Activated B cell treated with CpG ODN at 0.5 μM for 24 hours (primary cell): ENCODE data around the gene RPS15. TPM values are rescaled to one million over a fixed set of nuclear protein-coding genes. Genes with fewer than 3 reads are reported as not detected.

ENCODE experiments used
- ATAC-seq: fragments of 200-7000 bp; cut with Tn5 transposase; one replicate; pipeline ENCODE4 v1.10.0; 2021; ENCODE audit warnings: low read depth, mild to moderate bottlenecking, moderate library complexity
- CTCF ChIA-PET: fragments of 350-600 bp; sonication (Branson Sonifier 250); formaldehyde crosslinking; loops from one replicate; lab custom pipeline; 2021; ENCODE audit warnings: antibody characterized with exemption; lab: Charles Lee
- POLR2A ChIA-PET: fragments of 350-600 bp; sonication (Branson Sonifier 250); formaldehyde crosslinking; loops from one replicate; lab custom pipeline; 2021; ENCODE audit warnings: antibody characterized with exemption; lab: Charles Lee
- DNase-seq: peaks from one replicate; pipeline ENCODE4 v3.0.0; 2022
- H3K27ac Mint-ChIP-seq: one replicate; pipeline ENCODE4 v1.8.0; 2020; ENCODE audit warnings: mixed read lengths
- H3K27me3 Mint-ChIP-seq: one replicate; pipeline ENCODE4 v1.8.0; 2021; ENCODE audit warnings: mixed read lengths
- H3K36me3 Mint-ChIP-seq: one replicate; pipeline ENCODE4 v1.8.0; 2021; ENCODE audit warnings: low read depth, mixed read lengths
- H3K4me1 Mint-ChIP-seq: one replicate; pipeline ENCODE4 v1.8.0; 2021; ENCODE audit warnings: mixed read lengths
- H3K4me3 Mint-ChIP-seq: one replicate; pipeline ENCODE4 v1.8.0; 2020; ENCODE audit warnings: mild to moderate bottlenecking, mixed read lengths
- H3K9me3 Mint-ChIP-seq: one replicate; pipeline ENCODE4 v1.8.0; 2020; ENCODE audit warnings: mixed read lengths
- CTCF ChIP-seq: fragments of 200-600 bp; IDR thresholded peaks from one replicate; pipeline ENCODE4 v1.8.0; 2022; ENCODE audit warnings: antibody characterized with exemption, mild to moderate bottlenecking
- intact Hi-C: fragments of 100-400 bp; cut with micrococcal nuclease; formaldehyde crosslinking; loops from one replicate; pipeline ENCODE4 v1.15.1; 2024
- total RNA-seq: library from RNA; stranded (reverse); gene quantifications from 2 replicates; pipeline ENCODE4 v1.2.3, GENCODE V29; 2022

Gene RPS15
- total RNA-seq, 1 donor from 2014 or later, result 1,788 TPM

DNA sequence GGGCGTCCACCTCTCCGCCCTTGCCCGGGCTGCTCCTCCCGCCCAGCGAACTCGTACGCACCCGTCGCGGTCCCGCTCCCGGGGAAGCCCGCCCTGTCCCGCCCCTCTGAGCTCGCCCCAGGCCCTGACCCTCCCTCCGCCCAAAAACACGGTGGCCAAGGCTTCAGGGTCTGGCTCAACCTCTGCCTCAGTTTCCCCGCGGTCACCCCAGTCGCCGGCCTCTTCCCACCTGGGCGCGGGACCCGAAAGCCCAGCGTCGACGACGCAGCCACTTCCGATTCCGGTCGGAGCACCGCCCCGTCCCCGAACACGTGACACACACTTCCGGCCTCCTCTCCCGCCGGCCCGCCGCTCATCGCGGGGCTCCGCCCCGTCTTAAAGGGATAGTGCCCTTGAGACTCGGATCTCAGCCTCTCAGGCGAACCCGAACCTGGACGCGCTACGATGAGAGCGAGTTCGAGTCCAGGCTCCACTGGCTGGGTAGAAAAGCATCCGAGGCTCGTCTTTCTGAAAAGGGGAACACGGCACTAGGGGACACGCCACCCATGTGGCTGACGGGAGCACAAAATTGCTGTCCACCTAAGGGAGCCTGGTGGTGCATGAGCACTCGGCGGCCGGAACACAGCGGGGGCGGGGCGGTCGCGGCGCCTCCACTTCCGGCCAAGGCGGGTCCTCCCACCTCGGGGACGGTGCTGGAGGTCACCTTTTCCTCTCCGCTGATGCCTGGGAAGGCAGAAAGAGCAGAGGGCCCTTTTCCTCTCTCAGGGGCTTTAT lies 40.9 kb downstream of the RPS15 start, which contains the start of gene C19orf25:
C19orf25 (minus strand) TSS at position 282 of the 774 bp plus-strand sequence. CDS start 312 bp downstream, outside the sequence.
- TF ChIP-seq CTCF, result no peak
- POLR2A ChIA-PET, result interaction anchor here (0.6 to 1.4 kb wide), 3 partner anchors 56 to 613 kb away, joined by 4 to 9 read pairs (median 4); partner anchors contain the start of gene CIRBP
- Mint-ChIP-seq H3K27me3 (no peaks in the 10 kb centered on the region), H3K4me3 (peak within 1 kb of the TSS; percentile 98), H3K4me1 (peaks cover 18% of the 10 kb centered on the region), H3K9me3 (no peaks in the 10 kb centered on the region), H3K36me3 (peaks cover 17% of the 10 kb centered on the region), H3K27ac (peak within 1 kb of the TSS; percentile 95)
- DNase-seq (peak; percentile 89), ATAC-seq (peak; percentile 93)
- intact Hi-C loops, result loop anchor here (1.0 to 2.0 kb wide), 4 partner anchors 11 to 96 kb away; partner anchors contain the start of genes DAZAP1, NDUFS7 and PCSK4
- CTCF ChIA-PET, result no interaction called here

DNA sequence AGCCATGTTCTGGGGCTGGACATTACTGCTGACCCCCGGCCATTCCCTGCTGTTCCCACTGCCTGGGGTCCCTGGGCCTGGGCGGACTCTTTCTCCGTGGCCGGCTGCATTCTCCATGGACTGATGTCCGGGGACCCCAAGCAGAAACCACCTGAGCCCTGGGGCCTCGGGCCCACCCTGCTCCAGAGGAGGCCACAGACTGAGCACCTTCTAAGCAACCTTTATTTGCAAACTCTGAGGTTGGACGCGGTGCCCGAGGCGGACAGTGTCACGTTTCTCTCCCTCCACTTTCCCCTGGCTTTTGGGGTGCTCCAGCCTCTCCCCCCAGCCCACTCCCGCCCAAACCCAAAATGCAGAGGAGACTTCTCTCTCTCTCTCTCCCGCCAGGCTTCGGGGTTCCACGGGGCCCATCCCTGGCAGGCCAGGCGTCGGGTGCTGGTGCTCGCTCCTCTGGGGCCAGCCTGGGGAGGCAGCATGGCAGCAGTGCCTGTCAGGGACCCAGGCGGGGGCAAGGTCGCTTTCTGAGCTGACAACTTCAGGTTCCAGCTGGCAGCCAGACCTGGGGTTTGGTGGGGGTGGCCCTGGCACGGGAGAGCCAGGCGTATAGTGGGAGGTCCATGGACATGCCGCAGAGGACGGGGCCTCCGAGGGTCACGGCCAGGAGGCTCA lies 43.2 kb downstream of the RPS15 start:
- no peak overlapping the region for H3K4me3 Mint-ChIP-seq

DNA sequence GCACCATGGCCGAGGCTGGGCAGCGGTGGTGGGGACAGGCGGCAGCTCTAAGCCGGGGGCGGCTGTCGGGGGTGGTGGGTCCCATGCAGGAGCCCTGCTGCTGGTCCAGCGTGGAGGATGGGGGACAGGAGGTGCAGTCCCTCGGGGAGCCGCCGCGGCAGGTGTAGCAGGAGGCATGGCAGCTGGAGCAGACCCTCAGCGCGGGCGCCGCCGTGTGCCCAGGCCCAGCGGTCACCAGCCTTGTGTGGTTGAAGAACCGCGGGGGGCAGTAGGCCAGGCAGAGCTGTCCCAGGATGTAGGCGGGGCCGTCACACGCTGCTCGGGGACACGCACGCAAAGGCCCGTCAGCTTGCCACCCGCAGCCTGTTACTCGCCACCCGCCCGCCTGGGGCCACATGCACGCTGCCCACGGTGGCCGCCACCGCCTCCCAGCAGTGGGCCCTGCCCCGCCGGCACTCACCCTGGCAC lies 43.7 kb downstream of the RPS15 start:
- Mint-ChIP-seq H3K36me3 (peaks cover 6% of the 10 kb centered on the region), H3K4me1 (peaks cover 18% of the 10 kb centered on the region), H3K4me3 (no peak overlapping the region), H3K27ac (no peak overlapping the region), H3K9me3 (no peaks in the 10 kb centered on the region), H3K27me3 (no peaks in the 10 kb centered on the region)
- ATAC-seq (no peak), DNase-seq (no peak)
- intact Hi-C loops, result no loop called here
- no peak for TF ChIP-seq CTCF
- CTCF ChIA-PET, result no interaction called here
- POLR2A ChIA-PET, result no interaction called here

More for the DNA sequence above, 43.2 kb downstream of the RPS15 start:
- intact Hi-C loops, result no loop called here
- Mint-ChIP-seq H3K9me3 (no peaks in the 10 kb centered on the region), H3K36me3 (peaks cover 8% of the 10 kb centered on the region), H3K4me1 (peaks cover 18% of the 10 kb centered on the region), H3K27ac (no peak overlapping the region), H3K27me3 (no peaks in the 10 kb centered on the region)
- DNase-seq (no peak), ATAC-seq (no peak)
- ChIA-PET POLR2A (no interaction called here), CTCF (no interaction called here)
- no peak for TF ChIP-seq CTCF

- H3K4me1 Mint-ChIP-seq, result peaks cover 14% of the 10 kb centered on the region
- H3K4me3 Mint-ChIP-seq, result no peak overlapping the region
- DNase-seq (no peak), ATAC-seq (no peak)
- TF ChIP-seq CTCF, result no peak
- no peak overlapping the region for H3K27ac Mint-ChIP-seq
- no peaks in the 10 kb centered on the region for H3K27me3 Mint-ChIP-seq
- H3K9me3 Mint-ChIP-seq, result no peaks in the 10 kb centered on the region
- H3K36me3 Mint-ChIP-seq, result peaks cover 4% of the 10 kb centered on the region
- POLR2A ChIA-PET, result interaction anchor here (0.6 kb wide), 1 partner anchor 420 kb away, joined by 4 read pairs; no protein-coding TSS in a partner anchor
- intact Hi-C loops, result no loop called here
- CTCF ChIA-PET, result no interaction called here
Observed at GRCh38 chr19:1482361-1483130, 44.4 kb downstream of the RPS15 start.
